ENCODE measurements around the gene UACA. TPM values are rescaled to one million over a fixed set of nuclear protein-coding genes. Genes with fewer than 3 reads are reported as not detected.

UACA gene
- total and polyA plus RNA-seq, 7 experiments from 2014 or later = 0.14 to 2.1 (median 0.42) TPM; not detected in 1

DNA sequence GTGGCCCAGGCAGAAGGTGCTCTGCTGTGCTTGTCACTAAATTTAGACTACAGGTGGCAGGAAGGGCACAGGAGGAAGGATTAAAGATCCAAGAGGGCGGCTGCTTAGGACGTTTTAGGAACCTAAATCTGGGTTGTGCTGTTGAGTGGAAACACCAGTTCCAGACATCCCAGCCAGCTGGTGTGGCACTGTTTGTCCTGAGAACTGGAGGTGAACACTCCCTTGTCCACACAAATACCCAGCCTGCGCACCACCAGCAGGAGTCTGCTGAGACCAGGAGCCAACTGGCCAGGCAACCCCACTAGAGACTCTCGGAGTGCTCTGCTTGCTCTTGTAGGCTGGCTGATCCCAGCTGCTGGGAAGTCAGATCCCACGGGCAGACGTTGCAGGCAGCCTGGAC, 30.3 kb upstream of the UACA start:
- intact Hi-C loops (cut with micrococcal nuclease) = no loop called here
- ChIA-PET POLR2A (no interaction called here), CTCF (interaction anchor here (1.0 kb wide), 1 partner anchor 18 kb away, joined by 3 read pairs; no protein-coding TSS in a partner anchor)
- H3K27me3 Mint-ChIP-seq = peaks cover 0 to 18% (median 0%) of the 10 kb centered on the region in 5 donors
- no peaks in the 10 kb centered on the region for H3K4me1 ChIP-seq (ENCODE audit: control insufficient read depth in 2 of 2, insufficient read depth in 2 of 2, low read length in 2 of 2)
- H3K4me3 Mint-ChIP-seq = no peak overlapping the region
- H3K27ac ChIP-seq (ENCODE audit: low read depth, low read length) = no peak overlapping the region
- no peak for ATAC-seq
- no peaks in the 10 kb centered on the region for H3K36me3 ChIP-seq (ENCODE audit: control insufficient read depth in 2 of 3, insufficient read depth in 3 of 3, low read length in 3 of 3)
- DNase-seq = no peak
- no peak overlapping the region for H3K4me3 ChIP-seq (ENCODE audit: low read length)
- peaks cover 0 to 2% (median 0%) of the 10 kb centered on the region in 7 donors for H3K4me1 Mint-ChIP-seq
- no peaks in the 10 kb centered on the region for H3K36me3 Mint-ChIP-seq
- H3K9me3 Mint-ChIP-seq = peaks cover 0 to 1% (median 0%) of the 10 kb centered on the region in 11 donors
- no peaks in the 10 kb centered on the region for H3K9me3 ChIP-seq (ENCODE audit: control insufficient read depth in 2 of 3, low read length in 3 of 3)
- H3K27ac Mint-ChIP-seq = no peak overlapping the region
- H3K27me3 ChIP-seq (ENCODE audit: control insufficient read depth in 2 of 2, insufficient read depth in 2 of 2, low read length in 2 of 2) = no peaks in the 10 kb centered on the region

GRCh38 chr15:70792171-70792573, 28.8 kb upstream of the UACA start:
- Histone ChIP-seq H3K4me3 (ENCODE audit: low read length) (no peak overlapping the region), H3K36me3 (ENCODE audit: control insufficient read depth in 2 of 3, insufficient read depth in 3 of 3, low read length in 3 of 3) (no peaks in the 10 kb centered on the region), H3K4me1 (ENCODE audit: control insufficient read depth in 2 of 2, insufficient read depth in 2 of 2, low read length in 2 of 2) (no peaks in the 10 kb centered on the region), H3K27me3 (ENCODE audit: control insufficient read depth in 2 of 2, insufficient read depth in 2 of 2, low read length in 2 of 2) (no peaks in the 10 kb centered on the region), H3K27ac (ENCODE audit: low read depth, low read length) (no peak overlapping the region), H3K9me3 (ENCODE audit: control insufficient read depth in 2 of 3, low read length in 3 of 3) (no peaks in the 10 kb centered on the region)
- Mint-ChIP-seq H3K27ac (no peak overlapping the region), H3K27me3 (peaks cover 0 to 18% (median 0%) of the 10 kb centered on the region in 5 donors), H3K36me3 (no peaks in the 10 kb centered on the region), H3K4me1 (peaks cover 0 to 2% (median 0%) of the 10 kb centered on the region in 7 donors), H3K9me3 (peaks cover 0 to 1% (median 0%) of the 10 kb centered on the region in 11 donors), H3K4me3 (no peak overlapping the region)
- ChIA-PET CTCF (no interaction called here), POLR2A (no interaction called here)
- DNase-seq (no peak), ATAC-seq (no peak)
- intact Hi-C loops (cut with micrococcal nuclease) = no loop called here

GRCh38 chr15:70791259-70791658, 27.9 kb upstream of the UACA start:
- Histone ChIP-seq H3K27me3 (ENCODE audit: control insufficient read depth in 2 of 2, insufficient read depth in 2 of 2, low read length in 2 of 2) (no peaks in the 10 kb centered on the region), H3K27ac (ENCODE audit: low read depth, low read length) (no peak overlapping the region), H3K9me3 (ENCODE audit: control insufficient read depth in 2 of 3, low read length in 3 of 3) (no peaks in the 10 kb centered on the region), H3K4me1 (ENCODE audit: control insufficient read depth in 2 of 2, insufficient read depth in 2 of 2, low read length in 2 of 2) (no peaks in the 10 kb centered on the region), H3K4me3 (ENCODE audit: low read length) (no peak overlapping the region), H3K36me3 (ENCODE audit: control insufficient read depth in 2 of 3, insufficient read depth in 3 of 3, low read length in 3 of 3) (no peaks in the 10 kb centered on the region)
- ATAC-seq (no peak), DNase-seq (no peak)
- POLR2A ChIA-PET = no interaction called here
- Mint-ChIP-seq H3K9me3 (peaks cover 0 to 1% (median 0%) of the 10 kb centered on the region in 11 donors), H3K4me3 (no peak overlapping the region), H3K27me3 (peaks cover 0 to 18% (median 0%) of the 10 kb centered on the region in 5 donors), H3K27ac (no peak overlapping the region), H3K4me1 (peaks cover 0 to 2% (median 0%) of the 10 kb centered on the region in 7 donors), H3K36me3 (no peaks in the 10 kb centered on the region)
- CTCF ChIA-PET = no interaction called here
- intact Hi-C loops (cut with micrococcal nuclease) = no loop called here

- Histone ChIP-seq H3K27me3 (ENCODE audit: control insufficient read depth in 2 of 2, insufficient read depth in 2 of 2, low read length in 2 of 2) (no peaks in the 10 kb centered on the region), H3K9me3 (ENCODE audit: control insufficient read depth in 2 of 3, low read length in 3 of 3) (no peaks in the 10 kb centered on the region), H3K27ac (ENCODE audit: low read depth, low read length) (no peak overlapping the region), H3K4me3 (ENCODE audit: low read length) (no peak overlapping the region), H3K4me1 (ENCODE audit: control insufficient read depth in 2 of 2, insufficient read depth in 2 of 2, low read length in 2 of 2) (no peaks in the 10 kb centered on the region), H3K36me3 (ENCODE audit: control insufficient read depth in 2 of 3, insufficient read depth in 3 of 3, low read length in 3 of 3) (no peaks in the 10 kb centered on the region)
- ATAC-seq (no peak), DNase-seq (no peak)
- no peak overlapping the region for H3K4me3 Mint-ChIP-seq
- peaks cover 0 to 23% (median 0%) of the 10 kb centered on the region in 5 donors for H3K27me3 Mint-ChIP-seq
- H3K4me1 Mint-ChIP-seq = peaks cover 0 to 2% (median 0%) of the 10 kb centered on the region in 7 donors
- intact Hi-C loops (cut with micrococcal nuclease) = no loop called here
- CTCF ChIA-PET = interaction anchor here (0.7 kb wide), 1 partner anchor 50 kb away, joined by 3 read pairs; no protein-coding TSS in a partner anchor
- no peaks in the 10 kb centered on the region for H3K36me3 Mint-ChIP-seq
- POLR2A ChIA-PET = no interaction called here
- no peak overlapping the region for H3K27ac Mint-ChIP-seq
- H3K9me3 Mint-ChIP-seq = peaks cover 0 to 1% (median 0%) of the 10 kb centered on the region in 11 donors
Measured at GRCh38 chr15:70789213-70789612, 25.9 kb upstream of the UACA start.

GRCh38 chr15:70788114-70789049, 25.0 kb upstream of the UACA start:
- Histone ChIP-seq H3K27ac (ENCODE audit: low read depth, low read length) (no peak overlapping the region), H3K4me3 (ENCODE audit: low read length) (no peak overlapping the region), H3K27me3 (ENCODE audit: control insufficient read depth in 2 of 2, insufficient read depth in 2 of 2, low read length in 2 of 2) (no peaks in the 10 kb centered on the region), H3K9me3 (ENCODE audit: control insufficient read depth in 2 of 3, low read length in 3 of 3) (no peaks in the 10 kb centered on the region), H3K36me3 (ENCODE audit: control insufficient read depth in 2 of 3, insufficient read depth in 3 of 3, low read length in 3 of 3) (no peaks in the 10 kb centered on the region), H3K4me1 (ENCODE audit: control insufficient read depth in 2 of 2, insufficient read depth in 2 of 2, low read length in 2 of 2) (no peaks in the 10 kb centered on the region)
- Mint-ChIP-seq H3K36me3 (no peaks in the 10 kb centered on the region), H3K9me3 (no peaks in the 10 kb centered on the region), H3K4me1 (peaks cover 0 to 2% (median 0%) of the 10 kb centered on the region in 7 donors), H3K27ac (no peak overlapping the region), H3K4me3 (no peak overlapping the region), H3K27me3 (peaks cover 0 to 20% (median 0%) of the 10 kb centered on the region in 5 donors)
- ChIA-PET POLR2A (no interaction called here), CTCF (interaction anchor here (0.7 kb wide), 1 partner anchor 49 kb away, joined by 3 read pairs; no protein-coding TSS in a partner anchor)
- ATAC-seq = no peak
- DNase-seq = no peak
- intact Hi-C loops (cut with micrococcal nuclease) = no loop called here

DNA sequence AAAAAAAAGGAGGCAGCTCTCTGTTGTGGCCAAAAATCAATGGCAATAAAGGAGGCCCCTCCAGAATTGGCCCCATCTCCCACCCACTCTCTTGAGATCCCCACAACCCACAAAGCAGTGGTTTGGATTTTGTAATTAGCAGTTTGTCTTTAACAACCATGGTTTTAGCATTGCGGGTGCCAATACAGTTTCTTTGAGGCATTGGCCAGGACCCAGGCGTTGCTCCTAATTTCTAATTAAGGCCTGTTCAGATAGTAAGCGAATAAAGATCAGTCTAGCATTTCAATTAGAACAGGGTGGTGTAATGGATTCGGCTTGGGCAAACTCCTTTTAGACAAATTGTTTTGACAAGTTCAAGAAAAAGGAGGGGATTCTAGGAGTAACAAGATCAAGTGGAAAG, 23.6 kb upstream of the UACA start:
- DNase-seq (no peak), ATAC-seq (no peak)
- no peaks in the 10 kb centered on the region for H3K9me3 Mint-ChIP-seq
- H3K4me1 ChIP-seq (ENCODE audit: control insufficient read depth in 2 of 2, insufficient read depth in 2 of 2, low read length in 2 of 2) = no peaks in the 10 kb centered on the region
- H3K36me3 Mint-ChIP-seq = no peaks in the 10 kb centered on the region
- H3K36me3 ChIP-seq (ENCODE audit: control insufficient read depth in 2 of 3, insufficient read depth in 3 of 3, low read length in 3 of 3) = no peaks in the 10 kb centered on the region
- H3K27ac ChIP-seq (ENCODE audit: low read depth, low read length) = no peak overlapping the region
- intact Hi-C loops (cut with micrococcal nuclease) = no loop called here
- ChIA-PET CTCF (no interaction called here), POLR2A (no interaction called here)
- H3K27me3 ChIP-seq (ENCODE audit: control insufficient read depth in 2 of 2, insufficient read depth in 2 of 2, low read length in 2 of 2) = no peaks in the 10 kb centered on the region
- no peaks in the 10 kb centered on the region for H3K4me1 Mint-ChIP-seq
- H3K27me3 Mint-ChIP-seq = peaks cover 0 to 11% (median 0%) of the 10 kb centered on the region in 5 donors
- no peak overlapping the region for H3K4me3 ChIP-seq (ENCODE audit: low read length)
- H3K27ac Mint-ChIP-seq = no peak overlapping the region
- no peaks in the 10 kb centered on the region for H3K9me3 ChIP-seq (ENCODE audit: control insufficient read depth in 2 of 3, low read length in 3 of 3)
- H3K4me3 Mint-ChIP-seq = no peak overlapping the region
